HG03469 (cell line): ENCODE data around the gene DNA2.
A peak's percentile ranks its signal among the peaks of the same experiment; 100 is the strongest.
"Not testable (repeated sequence)": the region's sequence is repeated elsewhere in the genome, so short reads cannot be mapped to it uniquely, and the experiment has no call there.

Source experiments
- ATAC-seq: cut with Tn5 transposase; IDR thresholded peaks from one replicate; pipeline ENCODE4 v1.9.1; 2021; ENCODE audit warnings: mild to moderate bottlenecking, moderate library complexity, moderate number of reproducible peaks; ENCODE audit not compliant: unreplicated experiment

The DNA2 gene, protein sequence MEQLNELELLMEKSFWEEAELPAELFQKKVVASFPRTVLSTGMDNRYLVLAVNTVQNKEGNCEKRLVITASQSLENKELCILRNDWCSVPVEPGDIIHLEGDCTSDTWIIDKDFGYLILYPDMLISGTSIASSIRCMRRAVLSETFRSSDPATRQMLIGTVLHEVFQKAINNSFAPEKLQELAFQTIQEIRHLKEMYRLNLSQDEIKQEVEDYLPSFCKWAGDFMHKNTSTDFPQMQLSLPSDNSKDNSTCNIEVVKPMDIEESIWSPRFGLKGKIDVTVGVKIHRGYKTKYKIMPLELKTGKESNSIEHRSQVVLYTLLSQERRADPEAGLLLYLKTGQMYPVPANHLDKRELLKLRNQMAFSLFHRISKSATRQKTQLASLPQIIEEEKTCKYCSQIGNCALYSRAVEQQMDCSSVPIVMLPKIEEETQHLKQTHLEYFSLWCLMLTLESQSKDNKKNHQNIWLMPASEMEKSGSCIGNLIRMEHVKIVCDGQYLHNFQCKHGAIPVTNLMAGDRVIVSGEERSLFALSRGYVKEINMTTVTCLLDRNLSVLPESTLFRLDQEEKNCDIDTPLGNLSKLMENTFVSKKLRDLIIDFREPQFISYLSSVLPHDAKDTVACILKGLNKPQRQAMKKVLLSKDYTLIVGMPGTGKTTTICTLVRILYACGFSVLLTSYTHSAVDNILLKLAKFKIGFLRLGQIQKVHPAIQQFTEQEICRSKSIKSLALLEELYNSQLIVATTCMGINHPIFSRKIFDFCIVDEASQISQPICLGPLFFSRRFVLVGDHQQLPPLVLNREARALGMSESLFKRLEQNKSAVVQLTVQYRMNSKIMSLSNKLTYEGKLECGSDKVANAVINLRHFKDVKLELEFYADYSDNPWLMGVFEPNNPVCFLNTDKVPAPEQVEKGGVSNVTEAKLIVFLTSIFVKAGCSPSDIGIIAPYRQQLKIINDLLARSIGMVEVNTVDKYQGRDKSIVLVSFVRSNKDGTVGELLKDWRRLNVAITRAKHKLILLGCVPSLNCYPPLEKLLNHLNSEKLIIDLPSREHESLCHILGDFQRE

DNA sequence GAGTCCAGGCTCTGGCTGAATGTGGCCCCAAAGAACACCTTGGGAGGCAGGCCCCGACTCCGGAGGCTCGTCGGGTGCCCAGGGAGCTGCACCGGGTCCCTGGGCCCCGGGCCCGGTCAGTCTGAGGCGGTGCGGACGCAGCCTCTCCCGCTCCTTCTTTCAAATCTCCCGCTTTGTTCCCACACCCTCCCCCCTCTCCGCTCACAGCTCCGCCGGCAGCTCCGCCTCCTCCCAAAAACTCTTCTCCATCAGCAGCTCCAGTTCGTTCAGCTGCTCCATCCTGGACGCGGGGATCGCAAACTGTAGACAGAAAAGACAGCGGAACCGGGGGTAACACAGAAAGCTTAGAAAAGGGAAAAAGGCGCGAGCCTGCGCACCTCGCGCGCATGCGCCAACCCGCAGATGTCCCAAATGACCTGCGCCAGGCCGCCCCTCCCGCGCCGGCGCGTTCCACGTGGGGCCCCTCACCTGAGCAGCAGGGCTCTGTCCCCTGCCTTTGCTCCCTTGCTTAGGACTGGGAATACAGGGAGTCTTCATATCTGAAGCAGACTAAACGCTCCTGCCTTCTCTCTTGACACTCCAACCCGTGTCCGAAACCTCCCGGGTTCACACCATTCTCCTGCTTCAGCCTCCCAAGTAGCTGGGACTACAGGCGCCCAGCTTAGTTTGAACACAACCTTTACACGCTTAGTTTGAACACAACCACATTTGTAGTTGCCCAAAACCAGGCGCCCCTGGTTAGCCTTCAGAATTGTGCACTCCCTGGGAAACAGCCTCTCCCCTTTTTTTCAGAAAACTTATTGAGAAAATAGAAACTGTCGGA, at the start of gene DNA2:
Gene DNA2 (minus strand): TSS at position 388 of the 823 bp plus-strand sequence. CDS start 109 bp downstream, at position 279.
- peak; percentile 61 for ATAC-seq

DNA sequence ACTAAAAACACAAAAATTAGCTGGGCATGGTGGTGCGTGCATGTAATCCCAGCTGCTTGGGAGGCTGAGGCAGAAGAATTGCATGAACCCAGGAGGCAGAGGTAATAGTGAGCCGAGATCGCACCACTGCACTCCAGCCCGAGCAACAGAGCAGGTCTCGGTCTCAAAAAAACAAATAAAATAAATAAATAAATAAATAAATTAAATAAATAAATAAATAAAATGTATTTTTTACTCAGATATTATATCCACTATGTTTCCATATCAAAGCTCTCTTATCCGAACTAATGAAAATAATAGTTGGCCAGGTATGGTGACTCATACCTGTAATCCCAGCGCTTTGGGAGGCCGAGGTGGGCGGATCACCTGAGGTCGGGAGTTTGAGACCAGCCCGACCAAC, 46.8 kb upstream of the DNA2 start:
- not testable (repeated sequence) for ATAC-seq

DNA sequence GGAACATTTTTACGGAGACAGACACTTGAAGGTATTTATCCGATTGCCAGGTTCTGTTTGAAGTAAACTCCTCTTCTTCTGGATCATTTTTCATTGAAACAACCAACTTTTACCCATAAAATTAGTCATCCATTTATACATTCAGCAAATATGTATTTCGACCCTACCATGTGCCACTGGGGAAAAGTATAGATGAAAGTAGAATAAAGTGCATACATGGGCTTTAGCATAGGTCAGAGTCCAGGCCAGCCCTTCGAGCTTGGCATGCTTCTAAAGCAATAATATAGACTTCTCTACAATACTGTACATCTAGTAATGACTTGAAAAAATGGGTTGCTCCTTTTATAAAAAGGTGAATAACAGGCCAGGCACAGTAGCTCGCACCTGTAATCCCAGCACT, 45.4 kb upstream of the DNA2 start:
- no peak for ATAC-seq

DNA sequence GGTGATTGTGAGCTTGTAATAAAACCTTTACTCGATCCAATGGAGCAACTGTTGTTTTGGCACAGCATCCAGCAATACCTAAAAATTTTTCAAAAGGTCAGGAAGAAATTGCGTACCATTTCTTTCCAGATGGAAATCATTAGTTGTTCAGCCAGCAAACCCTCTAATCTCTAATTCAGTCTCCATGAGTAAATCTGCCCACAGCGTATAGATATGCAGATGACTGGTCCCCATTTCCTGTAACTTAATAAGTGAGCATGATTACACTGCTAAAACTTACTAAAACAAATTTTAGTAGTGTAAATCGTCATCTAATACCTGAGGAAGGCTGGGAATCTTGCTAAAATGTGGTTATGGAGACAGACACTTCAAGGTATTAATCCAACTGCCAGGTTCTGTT, 45.0 kb upstream of the DNA2 start:
- ATAC-seq = no peak

DNA sequence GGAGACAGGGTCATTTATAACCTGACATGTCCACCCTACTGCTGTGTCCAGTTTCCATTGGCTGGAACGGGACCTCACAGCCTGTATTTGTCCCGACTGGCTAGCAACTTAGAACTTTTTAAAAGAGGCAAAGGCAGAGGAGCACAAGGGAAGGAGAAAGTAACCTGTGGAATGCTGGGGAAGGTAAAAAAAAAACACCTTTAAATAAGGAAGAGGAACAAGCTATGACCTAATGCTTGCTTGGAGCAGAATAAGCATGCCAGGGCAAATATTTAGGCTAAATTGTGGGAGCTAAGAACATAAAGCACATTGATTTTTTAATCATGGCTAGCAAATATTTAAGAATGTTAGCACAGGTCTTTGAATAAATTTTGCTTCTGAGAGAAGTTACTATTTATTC, 44.4 kb upstream of the DNA2 start:
- ATAC-seq = not testable (repeated sequence)

DNA sequence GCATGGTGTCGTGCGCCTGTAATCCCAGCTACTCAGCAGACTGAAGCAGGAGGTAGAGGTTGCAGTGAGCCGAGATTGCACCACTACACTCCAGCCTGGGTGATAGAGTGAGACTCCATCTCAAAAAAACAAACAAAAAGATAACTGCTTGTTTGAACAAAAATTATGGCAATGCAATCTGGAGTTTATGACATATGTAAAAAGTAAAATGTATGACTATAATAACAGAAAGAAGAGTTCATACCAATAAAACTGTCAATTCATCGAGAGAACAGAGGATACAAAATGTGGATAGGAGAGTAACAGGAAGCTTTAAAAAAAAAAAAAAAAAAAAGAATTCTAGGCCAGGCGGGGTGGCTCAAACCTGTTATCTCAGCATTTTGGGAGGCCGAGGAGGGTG, 36.3 kb upstream of the DNA2 start:
- no peak for ATAC-seq

DNA sequence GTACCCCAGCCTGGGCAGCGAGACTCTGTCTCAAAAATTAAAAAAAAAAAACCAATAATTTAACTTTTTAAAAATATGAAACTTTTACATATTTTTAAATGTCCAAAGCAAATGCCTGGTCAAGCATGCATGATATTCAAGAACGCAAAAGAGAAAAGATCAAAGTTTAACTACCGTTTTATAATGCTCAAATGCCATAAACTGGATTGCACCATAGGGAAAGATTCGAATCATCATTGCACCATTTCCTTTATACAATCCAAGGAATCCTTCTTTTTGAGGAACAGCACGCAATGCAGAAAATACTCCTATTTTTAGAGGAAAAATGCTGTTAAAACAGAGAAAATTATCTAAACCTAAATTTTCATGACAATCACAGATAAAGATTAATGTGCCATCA, 34.6 kb upstream of the DNA2 start:
- no peak for ATAC-seq

DNA sequence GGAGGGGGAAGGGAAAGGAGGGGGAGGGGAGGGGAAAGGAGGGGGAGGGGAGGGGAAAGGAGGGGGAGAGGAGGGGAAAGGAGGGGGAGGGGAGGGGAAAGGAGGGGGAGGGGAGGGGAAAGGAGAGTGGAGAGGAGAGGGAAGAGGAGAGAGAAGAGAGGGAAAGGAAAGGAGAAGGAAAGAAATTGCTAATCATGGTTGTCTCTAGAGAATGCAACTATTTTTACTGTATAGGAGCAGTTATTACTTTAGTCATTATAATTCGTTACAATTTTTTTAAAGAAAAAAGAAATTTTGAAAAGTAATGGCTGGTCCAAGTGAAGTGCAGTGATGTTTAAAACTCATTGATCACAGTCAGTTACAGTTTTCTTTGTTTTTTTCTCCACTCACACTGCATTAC, 31.1 kb upstream of the DNA2 start:
- no peak for ATAC-seq

DNA sequence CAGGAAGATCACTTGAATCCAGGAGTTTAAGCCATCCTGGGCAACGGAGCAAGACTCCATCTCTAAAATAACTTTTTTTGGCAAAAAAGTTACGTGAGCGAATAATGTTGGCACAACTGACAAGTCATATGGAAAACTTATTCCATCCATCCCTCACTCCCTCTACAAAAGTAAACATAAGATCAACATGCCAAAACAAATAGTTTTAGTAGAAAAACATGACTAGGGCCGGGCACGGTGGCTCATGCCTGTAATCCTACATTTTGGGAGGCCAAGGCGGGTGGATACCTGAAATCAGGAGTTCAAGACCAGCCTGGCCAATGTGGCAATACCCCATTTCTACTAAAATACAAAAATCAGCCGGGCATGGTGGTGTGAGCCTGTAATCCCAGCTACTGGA, 29.9 kb upstream of the DNA2 start:
- no peak for ATAC-seq

DNA sequence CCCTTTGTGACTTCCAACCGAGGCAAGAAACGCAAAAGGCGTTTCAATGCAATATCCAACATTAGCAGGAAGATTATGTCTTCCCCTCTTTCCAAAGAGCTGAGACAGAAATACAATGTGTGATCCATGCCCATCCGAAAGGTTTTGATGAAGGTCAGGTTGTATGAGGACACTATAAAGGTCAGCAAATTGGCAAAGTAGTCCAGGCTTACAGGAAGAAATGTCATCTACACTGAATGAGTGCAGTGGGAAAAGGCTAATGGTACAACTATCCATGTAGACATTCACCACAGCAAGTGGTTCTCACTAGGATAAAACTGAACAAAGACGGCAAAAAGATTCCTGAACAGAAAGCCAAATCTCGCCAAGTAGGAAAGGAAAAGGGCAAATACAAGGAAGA, 27.8 kb upstream of the DNA2 start:
- ATAC-seq = no peak

DNA sequence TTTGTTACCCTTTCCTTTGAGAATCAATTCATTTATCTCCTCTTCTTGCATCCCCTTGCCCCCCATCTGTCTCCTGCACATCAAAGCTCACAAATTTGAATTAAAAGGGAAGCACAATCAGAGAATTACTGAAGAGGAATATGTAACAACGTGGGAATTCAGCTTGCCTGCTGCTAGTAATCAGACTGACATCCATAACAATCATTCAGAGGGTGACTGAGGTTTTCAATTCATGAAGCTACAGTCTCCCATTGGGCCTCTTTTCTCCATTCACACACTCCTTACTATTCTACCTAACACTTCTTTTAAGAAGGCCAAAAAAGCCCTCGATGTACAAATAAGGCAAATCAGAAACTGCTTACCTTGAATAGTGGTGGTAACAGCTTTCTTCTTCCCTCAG, 24.3 kb upstream of the DNA2 start:
- no peak for ATAC-seq

DNA sequence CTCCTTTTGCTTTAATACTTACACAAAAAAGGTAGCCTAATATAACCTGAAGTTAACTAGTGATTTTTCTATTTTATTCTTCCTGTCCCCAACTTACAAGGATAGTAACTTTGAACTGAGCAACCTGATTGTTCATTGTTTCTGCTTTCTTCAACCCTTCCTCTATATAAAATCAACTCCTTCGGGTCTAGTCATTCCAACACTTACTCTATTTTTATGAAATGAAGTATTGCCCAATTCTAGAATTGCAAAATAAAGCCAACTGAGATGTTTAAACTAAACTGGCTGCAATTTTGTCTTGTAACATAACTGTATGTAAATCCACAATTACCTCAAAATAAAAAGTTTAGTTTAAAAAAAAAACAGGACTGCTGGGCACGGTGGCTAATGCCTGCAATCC, 20.3 kb upstream of the DNA2 start:
- no peak for ATAC-seq

DNA sequence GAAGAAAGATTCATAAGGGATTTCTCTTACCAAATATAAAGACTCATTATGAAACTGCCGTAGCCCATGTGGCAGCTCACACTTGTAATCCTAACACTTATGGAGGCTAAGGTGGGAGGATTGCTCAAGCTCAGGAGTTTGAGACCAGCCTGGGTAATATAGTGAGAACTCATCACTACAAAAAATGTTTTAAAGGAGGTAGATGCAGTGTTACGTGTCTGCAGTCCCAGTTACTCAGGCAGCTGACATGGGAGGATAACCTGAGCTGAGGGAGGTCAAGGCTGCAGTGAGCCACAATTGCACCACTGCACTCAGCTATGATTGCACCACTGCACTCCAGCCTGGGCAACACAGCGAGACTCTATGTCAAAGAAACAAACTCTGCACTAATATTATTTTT, 18.1 kb upstream of the DNA2 start:
- no peak for ATAC-seq

DNA sequence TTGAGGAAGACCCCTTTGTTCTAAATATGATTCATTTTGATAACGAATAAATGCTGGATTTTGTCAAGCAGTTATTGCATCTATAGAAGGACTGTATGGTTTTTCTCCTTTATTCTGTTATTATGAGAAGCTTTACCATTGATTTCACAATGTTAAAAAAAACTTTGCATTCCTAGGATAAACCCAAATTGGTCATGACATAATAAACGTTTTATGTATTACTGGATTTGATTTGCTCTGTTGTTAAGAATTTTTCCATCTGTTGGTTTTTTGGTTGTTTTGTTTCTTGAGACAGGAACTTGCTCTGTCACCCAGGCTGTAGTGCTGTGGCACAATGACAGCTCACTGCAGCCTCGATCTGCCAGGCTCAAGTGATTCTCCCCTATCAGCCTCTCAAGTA, 2.2 kb upstream of the DNA2 start:
- no peak for ATAC-seq

DNA sequence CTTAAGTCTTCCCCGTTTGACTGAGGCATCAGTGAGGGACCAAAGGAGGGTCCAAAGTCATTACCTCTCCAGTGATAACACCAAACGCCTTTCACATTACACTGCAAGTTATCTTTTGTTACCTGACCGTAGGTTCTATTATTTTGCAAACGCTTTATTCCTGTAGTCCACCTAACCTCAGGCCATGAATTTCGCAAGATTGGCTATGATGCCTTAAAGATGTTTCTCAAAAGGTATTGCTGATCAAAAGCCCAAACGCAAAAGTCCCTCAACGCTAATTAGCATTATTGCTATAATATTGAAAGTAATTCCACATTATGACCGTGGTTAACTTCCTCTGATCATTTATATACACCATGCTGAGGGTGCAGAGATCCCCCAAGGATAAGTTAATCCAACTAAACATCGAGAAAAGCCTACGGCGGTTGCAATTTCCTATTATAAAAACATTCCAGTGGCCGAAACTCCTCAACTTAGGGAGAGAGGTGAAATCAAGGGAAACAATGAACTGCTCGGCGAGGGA, 649 bp downstream of the DNA2 start:
- no peak for ATAC-seq

DNA sequence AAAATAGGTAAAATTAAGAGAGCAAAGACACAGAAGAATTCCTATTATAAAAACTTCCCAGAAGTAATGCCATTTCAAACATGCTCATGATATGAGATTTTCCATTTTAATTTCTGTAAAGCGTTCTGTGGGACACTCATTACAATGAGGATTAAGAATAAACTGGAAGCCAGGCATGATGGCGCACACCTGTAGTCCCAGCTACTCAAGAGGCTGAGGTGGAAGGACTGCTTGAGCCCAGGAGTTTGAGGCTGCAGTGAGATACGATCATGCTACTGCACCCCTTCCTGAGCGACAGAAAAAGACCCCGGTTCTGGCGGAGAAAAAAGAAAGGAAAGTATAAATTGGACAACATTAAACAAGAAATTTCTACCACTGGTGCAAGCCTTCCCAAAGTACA, 1.5 kb downstream of the DNA2 start:
- ATAC-seq = no peak

DNA sequence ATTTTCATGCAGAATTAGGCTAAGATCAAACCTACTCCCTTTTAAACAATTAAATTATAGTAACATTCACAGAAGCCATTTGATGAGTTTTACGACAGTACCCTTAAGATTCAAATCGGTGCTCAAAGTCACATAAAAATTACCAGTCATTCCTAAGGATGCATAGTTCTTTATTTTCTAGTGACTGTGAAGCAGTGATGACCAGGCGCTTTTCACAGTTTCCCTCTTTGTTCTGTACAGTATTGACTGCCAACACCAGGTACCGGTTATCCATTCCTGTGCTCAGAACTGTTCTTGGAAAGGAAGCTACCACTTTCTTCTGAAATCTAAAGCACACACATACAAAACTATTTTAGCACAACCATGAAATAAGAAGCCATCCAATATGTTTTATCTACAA, 1.9 kb downstream of the DNA2 start:
- no peak for ATAC-seq

DNA sequence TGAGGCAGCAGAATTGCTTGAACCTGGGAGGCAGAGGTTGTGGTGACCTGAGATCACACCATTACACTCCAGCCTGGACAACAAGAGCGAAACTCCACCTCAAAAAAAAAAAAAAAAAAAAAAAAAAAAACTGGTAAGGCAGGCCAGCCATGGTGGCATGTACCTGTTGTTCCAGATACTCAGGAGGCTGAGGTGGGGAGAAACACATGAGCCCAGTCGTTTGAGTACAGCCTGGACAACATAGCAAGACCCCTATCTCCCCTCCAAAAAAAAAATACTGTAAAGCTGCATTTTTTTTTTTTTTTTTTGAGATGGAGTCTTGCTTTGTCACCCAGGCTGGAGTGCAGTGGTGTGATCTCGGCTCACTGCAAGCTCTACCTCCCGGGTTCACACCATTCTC, 7.0 kb downstream of the DNA2 start:
- ATAC-seq = not testable (repeated sequence)

DNA sequence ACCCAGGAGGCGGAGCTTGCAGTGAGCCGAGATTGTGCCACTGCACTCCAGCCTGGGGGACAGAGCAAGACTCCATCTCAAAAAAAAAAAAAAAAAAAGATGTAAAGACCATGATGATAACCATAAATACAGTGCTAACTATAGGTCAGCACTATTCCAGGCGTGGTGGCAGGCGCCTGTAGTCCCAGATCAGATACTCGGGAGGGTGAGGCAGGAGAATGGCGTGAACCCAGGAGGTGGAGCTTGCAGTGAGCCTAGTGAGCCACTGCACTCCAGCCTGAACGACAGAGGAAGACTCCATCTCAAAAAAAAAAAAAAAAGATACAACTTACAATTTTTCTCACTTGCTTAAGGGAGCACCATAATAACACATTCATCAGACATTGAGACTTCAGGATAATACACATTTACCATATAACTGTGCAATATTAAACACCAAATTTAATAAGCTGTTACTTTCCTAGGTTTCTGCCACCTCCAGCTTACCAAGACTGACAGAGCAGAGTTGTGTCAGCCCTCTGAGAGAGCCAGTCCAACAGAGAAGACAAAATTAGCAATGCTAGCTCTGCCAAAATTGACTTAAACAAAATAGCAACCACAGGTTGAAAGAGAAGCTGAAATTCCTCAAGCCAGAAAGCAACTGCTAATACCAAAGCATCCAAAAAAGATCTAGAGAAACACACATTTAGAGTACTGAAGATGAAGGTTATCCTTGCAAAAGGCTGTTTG, 8.2 kb downstream of the DNA2 start:
- ATAC-seq = no peak

DNA sequence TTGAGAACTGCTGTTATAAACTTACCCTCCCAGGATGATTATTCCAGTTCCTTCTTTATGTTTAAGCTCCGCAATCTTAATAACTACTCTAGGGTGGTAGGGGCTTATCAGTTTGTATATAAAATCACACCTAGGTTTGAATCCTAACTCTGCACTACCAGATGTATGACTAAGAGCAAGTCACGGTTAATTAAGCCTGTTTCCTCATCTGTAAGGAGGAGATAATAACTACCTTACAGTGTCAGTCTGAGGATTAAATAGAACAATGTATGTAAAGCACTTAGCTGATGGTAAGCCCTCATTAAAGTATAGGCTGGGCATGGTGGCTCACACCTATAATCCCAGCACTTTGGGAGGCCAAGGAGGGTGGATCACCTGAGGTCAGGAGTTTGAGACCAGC, 9.2 kb downstream of the DNA2 start:
- no peak for ATAC-seq
